GM21529 (cell line): Measurements from ENCODE around the gene KLF13.

ENCODE experiments used
- ATAC-seq: cut with Tn5 transposase; IDR thresholded peaks from one replicate; pipeline ENCODE4 v1.9.1; 2021; ENCODE audit not compliant: unreplicated experiment

The KLF13 gene

DNA sequence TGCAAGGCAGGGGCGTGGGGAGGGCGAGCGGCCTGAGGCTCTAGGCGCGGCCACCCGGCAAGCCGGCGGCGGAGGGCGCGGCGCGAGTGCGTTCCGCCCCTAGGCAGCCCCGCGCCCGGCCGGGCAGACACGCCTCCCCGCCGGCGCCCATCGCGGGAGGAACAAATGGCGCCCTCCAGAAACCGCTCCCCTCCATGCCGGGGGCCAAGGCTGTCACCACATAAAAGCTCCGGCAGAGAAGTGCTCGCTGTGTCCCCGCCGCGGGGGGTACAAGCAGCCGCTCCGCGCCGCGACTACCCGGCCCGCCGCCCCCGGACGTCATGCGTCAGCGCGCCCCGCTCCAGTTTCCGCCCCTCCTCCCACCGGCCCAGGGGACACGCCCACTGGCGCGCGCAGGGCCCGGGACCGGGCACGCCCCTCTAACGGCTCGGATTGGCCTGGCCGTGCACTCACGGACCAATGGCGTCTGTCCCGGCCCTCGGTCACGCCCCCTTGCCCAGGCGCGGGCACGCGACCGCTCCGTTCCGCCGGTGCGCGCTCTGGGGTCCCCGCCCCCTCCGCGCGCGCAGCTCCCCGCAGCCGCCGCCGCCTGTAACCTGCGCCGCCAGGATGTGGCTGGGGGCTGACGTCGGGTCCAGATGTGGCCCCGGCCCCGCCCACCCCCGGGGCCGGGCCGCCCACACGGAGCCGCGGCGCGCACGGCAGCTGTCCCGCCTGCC, at the start of gene KLF13:
TSS of gene KLF13 (plus strand) at position 680 of the 719 bp plus-strand sequence. CDS start 378 bp downstream, outside the sequence.
- peak; percentile 64 for ATAC-seq

DNA sequence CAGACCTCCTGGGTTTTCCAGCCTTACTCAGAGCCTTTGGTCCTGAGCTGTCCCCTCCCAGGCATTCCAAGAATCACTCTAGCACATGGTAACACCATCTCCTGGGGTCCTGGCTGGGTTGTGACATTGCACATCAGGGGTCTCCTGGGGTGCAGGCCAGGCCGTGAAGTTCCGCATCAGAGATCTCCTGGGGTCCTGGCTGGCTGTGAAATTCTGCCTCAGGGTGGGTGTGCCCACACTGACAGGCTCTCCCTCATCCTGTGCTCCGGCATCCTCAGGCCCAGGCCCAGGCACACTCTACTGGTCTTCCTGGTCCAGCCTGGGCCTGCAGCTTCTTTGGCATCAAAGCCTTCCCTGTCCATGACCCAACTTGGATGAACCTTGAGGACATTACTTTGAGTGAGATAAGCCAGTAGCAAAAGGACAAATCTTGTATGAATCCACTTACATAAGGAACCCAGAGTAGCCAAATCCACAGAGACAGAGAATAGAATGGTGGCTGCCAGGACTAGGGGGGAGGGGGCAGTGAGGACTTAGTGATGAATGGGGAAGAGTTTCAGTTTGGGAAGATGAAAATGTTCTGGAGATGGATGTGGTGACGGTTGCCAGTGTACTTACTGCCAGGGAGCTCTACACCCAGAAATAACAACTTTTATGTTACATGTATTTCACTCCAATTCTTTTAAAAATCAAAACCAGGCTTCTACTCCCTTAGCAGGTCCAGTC, 49.1 kb upstream of the KLF13 start:
- ATAC-seq = no peak

- ATAC-seq = no peak
Measured at GRCh38 chr15:31278061-31278445, 48.6 kb upstream of the KLF13 start.

GRCh38 chr15:31278544-31279220, 48.0 kb upstream of the KLF13 start:
- no peak for ATAC-seq

DNA sequence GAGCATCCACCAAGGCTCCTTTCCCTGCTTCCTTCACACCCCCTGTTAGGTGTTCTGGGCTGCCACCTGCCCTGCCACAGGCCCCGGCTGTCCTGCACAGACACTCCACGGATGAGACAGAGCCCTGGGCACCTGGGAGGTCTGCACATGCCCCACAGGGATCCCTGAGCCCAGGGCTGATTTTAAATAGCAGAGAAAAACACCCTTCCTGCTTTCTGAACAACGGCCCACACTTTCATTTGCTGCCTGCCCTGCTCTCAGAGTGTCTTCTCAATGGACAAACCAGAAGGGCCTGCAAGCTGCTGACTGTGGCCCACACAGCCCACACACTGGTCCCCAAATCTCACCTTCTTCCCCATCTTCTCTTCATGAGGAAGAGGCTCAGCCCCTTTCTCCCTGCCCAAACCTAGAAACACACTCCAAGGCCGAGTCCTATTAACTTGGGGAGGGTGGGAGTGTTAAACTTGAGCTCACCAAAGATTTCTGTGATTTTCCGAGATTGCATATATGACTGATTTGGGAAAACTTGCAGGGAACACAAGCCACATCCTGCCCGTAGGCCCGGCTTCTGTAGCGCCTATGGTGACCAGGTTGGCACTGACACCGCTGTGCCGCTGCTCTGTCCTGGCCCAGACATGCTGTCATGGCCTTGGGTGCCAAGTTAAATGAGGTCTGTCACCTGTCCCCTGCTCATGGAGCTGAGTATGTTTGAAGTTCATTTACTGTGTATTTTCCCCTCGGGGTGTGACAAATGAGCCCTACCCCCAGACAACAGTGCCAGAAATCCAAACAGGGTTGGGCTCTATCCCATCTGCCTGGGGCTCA, 47.2 kb upstream of the KLF13 start:
- no peak for ATAC-seq

DNA sequence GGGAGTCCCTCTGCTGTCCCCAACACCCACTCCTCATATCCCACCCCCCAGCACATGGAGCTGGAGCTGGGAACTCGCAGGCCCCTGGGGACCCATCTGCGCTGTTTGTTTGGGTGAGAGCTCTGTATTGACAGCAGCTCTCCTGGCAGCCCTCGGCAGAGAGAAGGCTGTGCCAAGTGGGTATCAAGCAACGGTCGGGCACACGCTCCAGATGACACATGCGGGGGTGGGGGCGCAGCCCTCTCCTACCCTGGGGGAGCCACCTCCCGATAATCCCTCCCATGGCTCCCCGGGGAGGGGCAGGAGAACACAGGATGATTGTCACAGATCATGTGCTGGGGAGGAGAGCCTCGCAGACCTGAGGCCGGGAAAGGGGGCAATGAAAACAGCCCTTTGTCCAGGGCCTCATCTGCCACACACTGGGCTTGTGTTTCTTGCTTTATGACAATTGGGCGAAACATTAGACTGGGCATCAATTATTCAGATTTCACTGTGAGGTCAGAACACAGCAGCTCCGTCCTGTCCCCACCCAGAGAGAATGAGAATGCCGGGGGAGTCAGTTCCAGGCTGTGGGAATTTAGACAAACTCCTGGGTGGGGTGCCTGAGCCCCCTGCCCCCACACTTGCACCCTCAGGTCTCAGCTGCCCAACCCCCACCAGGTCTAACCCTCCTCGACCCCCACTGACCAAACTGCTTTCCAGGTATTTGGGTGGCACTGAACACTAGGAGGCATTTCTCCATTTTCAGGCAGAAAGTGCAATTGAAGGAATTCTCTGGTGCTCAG, 46.4 kb upstream of the KLF13 start:
- no peak for ATAC-seq

- ATAC-seq = no peak
Measured at GRCh38 chr15:31280831-31281216, 45.8 kb upstream of the KLF13 start.

DNA sequence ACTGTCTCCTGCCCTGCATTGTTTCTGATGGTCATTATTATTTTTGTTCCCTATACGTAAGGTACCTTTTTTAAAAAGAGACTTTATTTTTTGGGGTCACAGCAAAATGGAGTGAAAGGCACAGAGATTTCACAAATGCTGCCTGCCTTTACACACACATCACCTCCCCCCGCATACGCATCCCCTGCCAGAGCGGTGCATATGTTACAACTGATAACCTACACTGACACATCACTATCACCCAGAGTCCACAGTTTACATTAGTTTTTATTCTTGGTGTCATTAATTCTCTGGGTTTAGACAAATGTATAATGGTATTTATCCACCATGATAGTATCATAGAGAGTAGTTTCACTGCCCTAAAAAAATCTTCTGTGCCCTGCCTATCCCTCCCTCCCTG, 43.6 kb upstream of the KLF13 start:
- no peak for ATAC-seq

DNA sequence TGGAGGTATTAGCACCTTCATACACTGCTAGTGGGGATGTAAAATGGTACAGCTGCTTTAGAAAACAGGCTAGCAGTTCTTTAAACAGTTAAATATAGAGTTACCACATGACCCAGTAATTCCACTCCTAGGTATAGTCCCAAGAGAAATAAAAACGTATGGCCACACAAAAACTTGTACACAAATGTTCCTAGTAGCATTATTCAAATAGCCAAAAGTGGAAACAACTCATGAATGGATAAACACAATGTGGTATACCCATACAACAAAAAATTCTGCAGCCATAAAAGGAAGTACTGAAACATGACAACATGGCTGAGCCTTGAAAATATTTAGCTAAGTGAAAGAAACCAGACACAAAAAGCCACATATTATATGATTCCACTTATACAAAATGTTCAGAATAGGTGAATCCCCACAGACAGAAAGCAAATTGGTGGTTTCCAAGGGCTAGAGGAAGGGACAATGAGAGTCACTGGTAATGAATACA, 40.8 kb upstream of the KLF13 start:
- peak; percentile 78 for ATAC-seq

- ATAC-seq = no peak
Measured at GRCh38 chr15:31291048-31291578, 35.5 kb upstream of the KLF13 start.

- no peak for ATAC-seq
Measured at GRCh38 chr15:31292391-31293015, 34.1 kb upstream of the KLF13 start.

DNA sequence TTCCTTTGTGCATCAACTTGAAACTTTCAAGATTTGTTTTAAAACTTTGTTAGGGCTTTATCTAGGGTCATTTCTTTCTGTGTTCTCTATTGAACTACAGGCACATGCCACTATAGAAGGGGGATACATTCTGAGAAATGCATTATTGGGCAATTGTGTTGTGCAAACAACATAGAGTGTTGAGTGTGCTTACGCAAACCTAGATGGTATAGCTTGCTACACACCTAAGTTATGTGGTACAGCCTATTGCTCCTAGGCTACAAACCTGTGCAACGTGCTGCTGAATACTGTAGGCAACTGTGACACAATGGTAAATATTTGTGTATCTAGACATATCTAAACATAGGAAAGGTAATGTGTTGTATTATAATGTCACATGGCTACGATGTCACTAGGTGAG, 33.0 kb upstream of the KLF13 start:
- no peak for ATAC-seq

GRCh38 chr15:31294067-31294466, 32.6 kb upstream of the KLF13 start:
- no peak for ATAC-seq

- no peak for ATAC-seq
Measured at GRCh38 chr15:31295658-31296057, 31.0 kb upstream of the KLF13 start.

- no peak for ATAC-seq
Measured at GRCh38 chr15:31296219-31296645, 30.4 kb upstream of the KLF13 start.

GRCh38 chr15:31296646-31297574, 29.7 kb upstream of the KLF13 start:
- no peak for ATAC-seq

- ATAC-seq = no peak
Measured at GRCh38 chr15:31297575-31298456, 28.8 kb upstream of the KLF13 start.
